ENCODE measurements around the gene HAUS7.

DNA sequence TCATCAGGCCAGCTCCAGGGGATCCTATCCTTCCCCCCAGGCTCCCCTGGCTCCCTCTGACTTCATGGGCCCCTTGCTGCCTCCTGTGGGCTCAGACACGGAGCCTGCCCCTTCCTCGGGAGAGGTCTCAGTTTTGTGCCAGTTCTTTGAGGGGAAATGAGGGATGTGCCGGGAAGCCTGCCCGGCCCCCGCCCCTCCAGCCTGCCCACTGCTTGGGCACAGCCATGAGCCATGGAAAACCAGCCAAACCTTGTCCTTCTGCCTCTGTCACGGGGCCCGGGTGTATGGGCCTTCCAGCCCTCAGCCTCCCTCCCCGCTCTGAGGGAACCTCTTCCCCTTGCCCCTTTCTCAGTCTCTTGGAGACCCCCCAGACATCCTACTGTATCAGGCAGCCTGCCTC lies 31.2 kb upstream of the HAUS7 start:
- TF ChIP-seq EZH2phosphoT487 (IDR thresholded peaks at IDR 0.05; ENCODE audit: insufficient read depth, low read depth) = no peak
- TF ChIP-seq EZH2 (IDR thresholded peaks at IDR 0.05; ENCODE audit: insufficient read depth, poor library complexity, severe bottlenecking) = no peak
